GM18505 (cell line): ENCODE data around the gene NTRK2.
A peak's percentile ranks its signal among the peaks of the same experiment; 100 is the strongest.

Source experiments
- ATAC-seq: cut with Tn5 transposase; IDR thresholded peaks from one replicate; pipeline ENCODE4 v1.9.1; 2021; ENCODE audit not compliant: unreplicated experiment
- POLR2A ChIP-seq: IDR thresholded peaks from 4 replicates; pipeline ENCODE4 v1.6.1; 2011; ENCODE audit warnings: borderline replicate concordance; ENCODE audit not compliant: insufficient read depth, insufficient read length; ENCODE audit errors: extremely low read depth

Gene NTRK2

GRCh38 chr9:84669288-84670137 is at the start of gene NTRK2:
Gene NTRK2 (plus strand): TSS chr9:84669729. CDS start chr9:84670749, 1,020 bp downstream.
- ATAC-seq = no peak

GRCh38 chr9:84620338-84620737 is 49.2 kb upstream of the NTRK2 start:
- no peak for TF ChIP-seq POLR2A
- ATAC-seq = no peak

More at GRCh38 chr9:84669288-84670137, at the start of gene NTRK2:
- no peak for TF ChIP-seq POLR2A

DNA sequence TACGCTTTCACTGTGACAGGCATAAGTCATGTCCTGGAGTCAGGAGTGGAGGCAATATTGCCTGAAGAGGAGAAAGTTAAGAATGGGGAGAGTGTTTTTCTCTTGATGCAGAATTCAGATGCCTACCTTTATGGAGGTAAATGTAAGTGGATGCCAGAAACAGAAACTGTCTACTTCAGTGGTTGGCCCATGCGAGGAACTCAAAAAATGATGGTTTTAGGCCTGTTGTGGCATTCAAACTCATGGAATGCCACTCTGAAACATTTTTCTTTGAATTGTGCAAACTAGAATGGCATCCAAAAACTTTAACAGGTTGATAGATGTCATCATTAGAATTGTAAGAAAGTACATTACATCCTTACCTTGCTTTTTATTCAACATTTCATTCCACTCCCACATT is 47.7 kb upstream of the NTRK2 start:
- TF ChIP-seq POLR2A = no peak
- ATAC-seq = no peak

- ATAC-seq = no peak
- TF ChIP-seq POLR2A = no peak
Observed at GRCh38 chr9:84622981-84623380, 46.5 kb upstream of the NTRK2 start.

DNA sequence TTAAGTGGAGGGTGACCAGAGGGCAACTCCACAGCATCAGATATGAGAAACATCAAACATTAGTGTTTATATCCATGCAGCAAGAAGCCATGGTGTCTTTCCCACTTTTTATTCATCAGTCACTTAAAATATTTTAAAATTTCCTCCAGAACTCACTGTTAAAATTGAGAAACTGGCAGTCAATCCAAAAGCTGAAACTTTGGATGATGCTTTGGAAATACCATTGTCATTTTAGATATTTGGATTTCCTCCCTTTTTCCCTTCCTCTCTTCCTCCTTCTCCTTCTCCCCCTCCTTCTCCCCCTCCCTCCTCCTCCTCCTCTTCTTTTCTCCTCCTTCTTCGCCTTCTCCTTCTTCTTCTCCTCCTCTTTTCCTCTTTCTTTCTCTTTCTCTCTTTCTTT is 33.1 kb upstream of the NTRK2 start:
- no peak for TF ChIP-seq POLR2A
- no peak for ATAC-seq

- TF ChIP-seq POLR2A = no peak
- ATAC-seq = no peak
Observed at GRCh38 chr9:84642553-84643141, 26.9 kb upstream of the NTRK2 start.

GRCh38 chr9:84647699-84648098 is 21.8 kb upstream of the NTRK2 start:
- TF ChIP-seq POLR2A = no peak
- ATAC-seq = no peak

- no peak for ATAC-seq
- no peak for TF ChIP-seq POLR2A
Observed at GRCh38 chr9:84652496-84653120, 16.9 kb upstream of the NTRK2 start.

DNA sequence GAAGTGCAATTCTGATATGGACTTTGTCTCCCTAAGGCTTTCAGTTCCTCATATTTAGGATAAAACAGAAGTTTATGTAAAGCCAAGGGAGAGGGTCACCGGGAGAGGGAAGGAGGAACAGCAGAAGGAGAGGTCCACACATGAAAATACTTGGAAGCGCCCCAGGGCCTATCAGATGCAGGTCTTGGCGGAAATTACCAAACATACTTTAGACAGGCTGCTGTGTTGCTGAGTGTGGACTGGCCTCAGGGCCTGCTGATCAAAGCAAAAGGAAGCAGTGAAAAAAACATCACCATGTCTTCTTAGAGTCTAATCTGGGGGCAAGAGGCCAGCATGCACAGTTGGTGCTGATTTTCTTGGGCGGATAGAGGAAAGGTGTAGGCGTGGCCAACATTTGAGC is 14.1 kb upstream of the NTRK2 start:
- ATAC-seq = no peak
- no peak for TF ChIP-seq POLR2A

DNA sequence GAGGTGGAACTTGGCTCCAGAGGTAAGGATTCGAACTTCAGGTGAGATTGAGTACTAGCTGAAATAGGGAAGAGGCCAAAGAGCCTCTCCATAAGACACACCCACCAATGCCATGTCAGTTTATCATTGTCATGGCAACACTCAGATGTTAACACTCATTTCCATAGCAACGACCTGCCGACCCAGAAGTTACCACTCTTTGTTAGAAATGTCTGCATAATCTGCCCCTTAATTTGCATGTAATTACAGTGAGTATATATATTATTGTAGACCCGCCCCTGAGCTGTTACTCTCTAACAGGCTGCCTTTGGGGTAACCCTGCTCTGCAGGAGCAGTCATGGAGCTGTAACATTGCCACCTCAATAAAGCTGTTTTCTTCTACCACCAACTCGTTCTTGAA is 10.2 kb upstream of the NTRK2 start:
- no peak for TF ChIP-seq POLR2A
- no peak for ATAC-seq

DNA sequence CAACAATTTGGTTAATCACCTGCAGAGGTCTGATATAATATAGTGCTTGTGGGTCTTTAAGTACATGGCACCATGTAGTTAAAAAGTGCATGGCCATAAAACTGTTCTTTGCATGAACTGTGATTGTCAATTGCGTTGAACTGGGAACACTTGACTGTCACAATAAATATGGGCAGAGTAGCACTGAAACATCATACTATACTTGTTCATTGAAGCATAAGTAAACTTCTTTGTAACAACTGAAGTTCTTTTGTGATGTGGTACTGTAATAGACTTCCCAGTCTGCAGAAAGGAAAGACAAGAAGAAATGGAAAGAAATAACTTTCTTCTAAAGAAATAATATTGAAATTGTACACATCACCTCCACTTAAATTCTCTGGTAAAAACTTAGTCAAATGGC is 9.8 kb upstream of the NTRK2 start:
- ATAC-seq = no peak
- TF ChIP-seq POLR2A = no peak

- TF ChIP-seq POLR2A = no peak
- peak; percentile 31 for ATAC-seq
Observed at GRCh38 chr9:84667571-84668195, 1.8 kb upstream of the NTRK2 start.
